ENCODE results near the gene SAMD4A. TPM values are rescaled to one million over a fixed set of nuclear protein-coding genes. Genes with fewer than 3 reads are reported as not detected.

The SAMD4A gene
- total RNA-seq, 2 experiments from 2014 or later, result 2.4 to 2.6 TPM

DNA sequence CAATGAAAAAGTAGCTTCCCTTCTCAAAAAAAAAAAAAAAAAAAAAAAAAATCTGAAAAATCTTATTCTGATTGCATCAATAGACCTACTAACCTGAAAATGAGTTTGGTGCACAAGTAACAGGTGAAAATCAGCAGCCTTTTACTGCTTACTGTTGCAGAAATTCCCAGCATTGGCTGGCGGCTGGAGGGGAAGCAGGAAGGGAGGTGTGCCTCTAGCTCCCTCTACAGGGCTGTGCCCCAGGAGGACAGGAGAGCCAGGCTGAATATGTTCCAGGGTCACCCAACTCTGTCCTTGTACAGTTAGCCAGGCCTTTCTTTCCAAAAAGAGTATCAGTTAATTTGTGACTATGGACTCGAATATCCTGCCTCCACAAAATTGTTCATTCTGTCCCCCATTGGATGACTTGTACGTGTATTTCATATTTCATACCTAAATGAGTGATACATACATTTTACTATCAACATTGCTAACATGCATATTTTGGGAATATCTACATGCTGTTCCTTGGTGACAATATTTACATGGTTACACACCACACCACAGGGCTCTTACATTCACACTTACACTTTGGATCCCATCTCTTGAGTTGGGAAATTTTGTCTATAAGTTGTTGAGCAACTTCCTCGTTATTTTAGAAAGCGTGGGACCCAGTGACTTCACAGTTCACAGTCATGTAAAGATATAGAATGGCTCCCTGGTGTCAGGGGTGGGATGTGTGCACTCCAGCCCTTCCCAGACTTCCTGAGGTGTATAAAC is 124.8 kb downstream of the SAMD4A start:
- peaks cover 15% of the 10 kb centered on the region for H3K4me1 Mint-ChIP-seq (ENCODE audit: low read depth)
- peak; percentile 75 for DNase-seq
- no peaks in the 10 kb centered on the region for H3K36me3 Mint-ChIP-seq
- intact Hi-C loops (cut with micrococcal nuclease), result loop anchor here (1.0 to 2.0 kb wide), 4 partner anchors 21 to 127 kb away; no protein-coding TSS in a partner anchor
- H3K9me3 Mint-ChIP-seq, result no peaks in the 10 kb centered on the region
- ChIA-PET POLR2A (interaction anchor here (0.6 kb wide), 2 partner anchors 177 to 294 kb away, joined by 3 to 5 read pairs; no protein-coding TSS in a partner anchor), CTCF (interaction anchor here (0.6 to 2.3 kb wide), 17 partner anchors 9 to 310 kb away, joined by 3 to 31 read pairs (median 4); partner anchors contain the start of gene SAMD4A)
- H3K27ac Mint-ChIP-seq, result no peak overlapping the region
- H3K4me3 Mint-ChIP-seq, result no peak overlapping the region
- peaks cover 8% of the 10 kb centered on the region for H3K27me3 Mint-ChIP-seq

- Mint-ChIP-seq H3K27ac (no peak overlapping the region), H3K36me3 (no peaks in the 10 kb centered on the region), H3K27me3 (peaks cover 8% of the 10 kb centered on the region), H3K4me1 (ENCODE audit: low read depth) (peaks cover 15% of the 10 kb centered on the region), H3K9me3 (no peaks in the 10 kb centered on the region), H3K4me3 (no peak overlapping the region)
- DNase-seq, result no peak
- intact Hi-C loops (cut with micrococcal nuclease), result no loop called here
- ChIA-PET CTCF (interaction anchor here (1.0 to 1.7 kb wide), 5 partner anchors 82 to 128 kb away, joined by 3 to 5 read pairs (median 4); no protein-coding TSS in a partner anchor), POLR2A (no interaction called here)
Observed at GRCh38 chr14:54692284-54692772, 125.4 kb downstream of the SAMD4A start.

GRCh38 chr14:54693761-54694160 is 126.8 kb downstream of the SAMD4A start:
- H3K27me3 Mint-ChIP-seq, result peaks cover 8% of the 10 kb centered on the region
- H3K4me1 Mint-ChIP-seq (ENCODE audit: low read depth), result peaks cover 3% of the 10 kb centered on the region
- H3K4me3 Mint-ChIP-seq, result no peak overlapping the region
- ChIA-PET POLR2A (no interaction called here), CTCF (interaction anchor here (0.6 to 1.7 kb wide), 6 partner anchors 40 to 130 kb away, joined by 3 to 5 read pairs (median 3); no protein-coding TSS in a partner anchor)
- intact Hi-C loops (cut with micrococcal nuclease), result no loop called here
- H3K27ac Mint-ChIP-seq, result no peak overlapping the region
- no peak for DNase-seq
- no peaks in the 10 kb centered on the region for H3K36me3 Mint-ChIP-seq
- no peaks in the 10 kb centered on the region for H3K9me3 Mint-ChIP-seq

DNA sequence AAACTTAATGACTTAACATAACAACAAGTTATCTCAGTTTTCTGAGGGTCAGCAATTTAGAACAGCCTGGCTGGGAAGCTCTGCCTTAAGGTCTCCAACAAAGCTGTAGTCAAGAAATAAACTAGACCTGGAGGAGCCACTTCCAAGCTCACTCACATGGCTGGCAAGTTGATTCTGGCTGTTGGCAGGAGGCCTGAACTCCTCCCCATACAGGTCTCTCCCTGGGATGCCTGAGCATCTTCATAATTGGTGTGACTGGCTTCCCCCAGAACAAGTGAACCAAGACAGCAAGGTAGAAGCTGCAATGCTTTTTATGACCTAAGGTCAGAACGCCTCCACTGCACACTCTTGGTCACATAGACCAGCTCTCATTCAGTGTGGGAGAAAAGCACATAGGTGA is 128.3 kb downstream of the SAMD4A start:
- Mint-ChIP-seq H3K9me3 (no peaks in the 10 kb centered on the region), H3K27me3 (peaks cover 6% of the 10 kb centered on the region), H3K4me1 (ENCODE audit: low read depth) (no peaks in the 10 kb centered on the region), H3K4me3 (no peak overlapping the region), H3K27ac (no peak overlapping the region), H3K36me3 (no peaks in the 10 kb centered on the region)
- POLR2A ChIA-PET, result no interaction called here
- CTCF ChIA-PET, result no interaction called here
- intact Hi-C loops (cut with micrococcal nuclease), result no loop called here
- no peak for DNase-seq

- intact Hi-C loops (cut with micrococcal nuclease), result no loop called here
- CTCF ChIA-PET, result no interaction called here
- DNase-seq, result no peak
- peaks cover 6% of the 10 kb centered on the region for H3K4me1 Mint-ChIP-seq (ENCODE audit: low read depth)
- POLR2A ChIA-PET, result no interaction called here
- no peak overlapping the region for H3K4me3 Mint-ChIP-seq
- H3K9me3 Mint-ChIP-seq, result no peaks in the 10 kb centered on the region
- H3K27me3 Mint-ChIP-seq, result peaks cover 11% of the 10 kb centered on the region
- H3K36me3 Mint-ChIP-seq, result no peaks in the 10 kb centered on the region
- no peak overlapping the region for H3K27ac Mint-ChIP-seq
Observed at GRCh38 chr14:54697001-54697400, 130.1 kb downstream of the SAMD4A start.

DNA sequence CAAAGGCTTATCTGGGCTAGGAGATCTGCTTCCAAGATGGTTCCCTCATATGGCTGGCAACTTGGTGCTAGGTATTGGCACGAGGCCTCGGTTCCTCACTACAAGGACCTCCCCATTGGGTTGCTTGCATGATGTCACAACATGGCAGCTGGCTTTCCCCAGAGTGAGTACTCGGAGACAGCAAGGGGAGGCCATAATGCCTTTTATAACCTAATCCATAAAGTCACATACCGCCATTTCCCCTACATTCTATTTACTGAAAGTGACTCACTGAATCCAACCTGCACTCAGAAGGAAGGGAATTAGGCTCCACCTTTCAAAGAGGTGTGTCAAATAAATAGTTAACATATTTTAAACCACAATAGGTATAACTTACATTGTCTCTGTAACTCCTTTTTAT is 130.9 kb downstream of the SAMD4A start:
- H3K36me3 Mint-ChIP-seq, result no peaks in the 10 kb centered on the region
- H3K4me3 Mint-ChIP-seq, result no peak overlapping the region
- peaks cover 6% of the 10 kb centered on the region for H3K4me1 Mint-ChIP-seq (ENCODE audit: low read depth)
- POLR2A ChIA-PET, result no interaction called here
- CTCF ChIA-PET, result no interaction called here
- intact Hi-C loops (cut with micrococcal nuclease), result no loop called here
- H3K9me3 Mint-ChIP-seq, result no peaks in the 10 kb centered on the region
- H3K27ac Mint-ChIP-seq, result no peak overlapping the region
- peaks cover 11% of the 10 kb centered on the region for H3K27me3 Mint-ChIP-seq
- no peak for DNase-seq

- H3K9me3 Mint-ChIP-seq, result no peaks in the 10 kb centered on the region
Observed at GRCh38 chr14:54698501-54698900, 131.6 kb downstream of the SAMD4A start.

GRCh38 chr14:54698966-54699530 is 132.1 kb downstream of the SAMD4A start:
- ChIA-PET CTCF (interaction anchor here (3.5 kb wide), 1 partner anchor 75 kb away, joined by 22 read pairs; no protein-coding TSS in a partner anchor), POLR2A (no interaction called here)
- peaks cover 6% of the 10 kb centered on the region for H3K4me1 Mint-ChIP-seq (ENCODE audit: low read depth)
- H3K27me3 Mint-ChIP-seq, result peaks cover 11% of the 10 kb centered on the region
- no peak overlapping the region for H3K27ac Mint-ChIP-seq
- intact Hi-C loops (cut with micrococcal nuclease), result no loop called here
- no peaks in the 10 kb centered on the region for H3K36me3 Mint-ChIP-seq
- H3K4me3 Mint-ChIP-seq, result no peak overlapping the region
- no peaks in the 10 kb centered on the region for H3K9me3 Mint-ChIP-seq
- DNase-seq, result no peak

More at GRCh38 chr14:54698501-54698900, 131.6 kb downstream of the SAMD4A start:
- POLR2A ChIA-PET, result no interaction called here
- H3K4me1 Mint-ChIP-seq (ENCODE audit: low read depth), result peaks cover 6% of the 10 kb centered on the region
- H3K27me3 Mint-ChIP-seq, result peaks cover 11% of the 10 kb centered on the region
- CTCF ChIA-PET, result interaction anchor here (3.5 kb wide), 1 partner anchor 75 kb away, joined by 22 read pairs; no protein-coding TSS in a partner anchor
- intact Hi-C loops (cut with micrococcal nuclease), result no loop called here
- DNase-seq, result no peak
- no peak overlapping the region for H3K4me3 Mint-ChIP-seq
- H3K36me3 Mint-ChIP-seq, result no peaks in the 10 kb centered on the region
- no peak overlapping the region for H3K27ac Mint-ChIP-seq

DNA sequence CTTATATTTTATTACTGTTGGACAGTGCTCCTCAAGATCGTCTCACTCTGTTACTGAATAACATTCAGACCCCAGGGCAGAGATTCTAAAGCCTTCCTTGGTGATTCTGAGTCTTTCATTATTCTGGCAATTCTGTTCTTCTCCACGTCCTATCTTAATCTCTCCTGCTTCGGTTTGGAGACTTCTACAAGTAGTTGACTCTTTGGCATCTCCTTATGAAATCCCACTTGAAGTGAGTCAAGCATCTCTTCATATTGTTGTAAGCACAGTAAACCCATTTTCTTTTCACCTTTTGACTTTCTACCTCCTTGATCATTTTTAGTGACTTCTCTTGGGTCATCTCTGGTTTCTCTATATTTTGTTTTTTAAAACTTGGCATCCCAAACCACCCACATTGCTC is 132.8 kb downstream of the SAMD4A start:
- DNase-seq, result no peak
- no peak overlapping the region for H3K4me3 Mint-ChIP-seq
- intact Hi-C loops (cut with micrococcal nuclease), result no loop called here
- no peak overlapping the region for H3K27ac Mint-ChIP-seq
- CTCF ChIA-PET, result interaction anchor here (0.6 to 3.5 kb wide), 3 partner anchors 74 to 149 kb away, joined by 3 to 22 read pairs (median 7); no protein-coding TSS in a partner anchor
- peaks cover 6% of the 10 kb centered on the region for H3K4me1 Mint-ChIP-seq (ENCODE audit: low read depth)
- no peaks in the 10 kb centered on the region for H3K36me3 Mint-ChIP-seq
- H3K9me3 Mint-ChIP-seq, result no peaks in the 10 kb centered on the region
- POLR2A ChIA-PET, result no interaction called here
- H3K27me3 Mint-ChIP-seq, result peaks cover 7% of the 10 kb centered on the region

DNA sequence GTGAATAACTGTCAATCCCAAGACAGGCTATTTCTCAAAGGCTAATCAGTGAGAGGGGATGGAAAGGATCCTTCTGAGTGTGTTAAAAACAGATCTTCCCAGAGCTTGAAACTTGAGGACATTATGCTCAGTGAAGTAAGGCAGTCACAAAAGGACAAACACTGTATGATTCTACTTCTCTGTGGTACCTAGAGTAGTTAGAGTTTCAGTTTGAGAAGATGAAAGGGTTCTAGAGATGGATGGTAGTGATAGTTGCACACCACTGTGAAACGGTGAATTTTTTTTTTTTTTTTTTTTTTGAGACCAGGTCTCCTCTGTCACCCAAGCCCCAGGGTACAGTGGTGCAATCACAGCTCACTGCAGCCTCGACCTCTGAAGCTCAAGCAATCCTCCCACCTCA is 133.8 kb downstream of the SAMD4A start:
- intact Hi-C loops (cut with micrococcal nuclease), result no loop called here
- H3K9me3 Mint-ChIP-seq, result no peaks in the 10 kb centered on the region
- peaks cover 6% of the 10 kb centered on the region for H3K4me1 Mint-ChIP-seq (ENCODE audit: low read depth)
- no peaks in the 10 kb centered on the region for H3K36me3 Mint-ChIP-seq
- H3K4me3 Mint-ChIP-seq, result no peak overlapping the region
- DNase-seq, result peak; percentile 19
- CTCF ChIA-PET, result interaction anchor here (0.6 to 3.5 kb wide), 7 partner anchors 10 to 136 kb away, joined by 3 to 22 read pairs (median 3); no protein-coding TSS in a partner anchor
- POLR2A ChIA-PET, result interaction anchor here (0.6 kb wide), 1 partner anchor 173 kb away, joined by 7 read pairs; no protein-coding TSS in a partner anchor
- H3K27ac Mint-ChIP-seq, result no peak overlapping the region
- peaks cover 7% of the 10 kb centered on the region for H3K27me3 Mint-ChIP-seq

GRCh38 chr14:54702014-54702491 is 135.1 kb downstream of the SAMD4A start:
- Mint-ChIP-seq H3K4me3 (no peak overlapping the region), H3K9me3 (no peaks in the 10 kb centered on the region), H3K36me3 (no peaks in the 10 kb centered on the region), H3K4me1 (ENCODE audit: low read depth) (peaks cover 6% of the 10 kb centered on the region), H3K27me3 (peaks cover 7% of the 10 kb centered on the region), H3K27ac (no peak overlapping the region)
- CTCF ChIA-PET, result interaction anchor here (3.5 kb wide), 1 partner anchor 72 kb away, joined by 22 read pairs; no protein-coding TSS in a partner anchor
- POLR2A ChIA-PET, result no interaction called here
- intact Hi-C loops (cut with micrococcal nuclease), result no loop called here
- no peak for DNase-seq

- Mint-ChIP-seq H3K36me3 (no peaks in the 10 kb centered on the region), H3K27me3 (peaks cover 7% of the 10 kb centered on the region), H3K9me3 (no peaks in the 10 kb centered on the region), H3K4me3 (no peak overlapping the region), H3K4me1 (ENCODE audit: low read depth) (peaks cover 6% of the 10 kb centered on the region), H3K27ac (no peak overlapping the region)
- CTCF ChIA-PET, result no interaction called here
- intact Hi-C loops (cut with micrococcal nuclease), result no loop called here
- POLR2A ChIA-PET, result no interaction called here
- no peak for DNase-seq
Observed at GRCh38 chr14:54702492-54702891, 135.6 kb downstream of the SAMD4A start.
